HG02852 (cell line): ENCODE results near the gene MORF4L1.
"Not testable (repeated sequence)": the region's sequence is repeated elsewhere in the genome, so short reads cannot be mapped to it uniquely, and the experiment has no call there.

Source experiments
- ATAC-seq: cut with Tn5 transposase; IDR thresholded peaks from one replicate; pipeline ENCODE4 v1.9.1; 2021; ENCODE audit warnings: mild to moderate bottlenecking, moderate library complexity; ENCODE audit not compliant: unreplicated experiment

Gene MORF4L1

GRCh38 chr15:78898540-78898939 is 25.9 kb downstream of the MORF4L1 start:
- no peak for ATAC-seq

- ATAC-seq, result not testable (repeated sequence)
Measured at GRCh38 chr15:78900819-78901533, 28.3 kb downstream of the MORF4L1 start.

DNA sequence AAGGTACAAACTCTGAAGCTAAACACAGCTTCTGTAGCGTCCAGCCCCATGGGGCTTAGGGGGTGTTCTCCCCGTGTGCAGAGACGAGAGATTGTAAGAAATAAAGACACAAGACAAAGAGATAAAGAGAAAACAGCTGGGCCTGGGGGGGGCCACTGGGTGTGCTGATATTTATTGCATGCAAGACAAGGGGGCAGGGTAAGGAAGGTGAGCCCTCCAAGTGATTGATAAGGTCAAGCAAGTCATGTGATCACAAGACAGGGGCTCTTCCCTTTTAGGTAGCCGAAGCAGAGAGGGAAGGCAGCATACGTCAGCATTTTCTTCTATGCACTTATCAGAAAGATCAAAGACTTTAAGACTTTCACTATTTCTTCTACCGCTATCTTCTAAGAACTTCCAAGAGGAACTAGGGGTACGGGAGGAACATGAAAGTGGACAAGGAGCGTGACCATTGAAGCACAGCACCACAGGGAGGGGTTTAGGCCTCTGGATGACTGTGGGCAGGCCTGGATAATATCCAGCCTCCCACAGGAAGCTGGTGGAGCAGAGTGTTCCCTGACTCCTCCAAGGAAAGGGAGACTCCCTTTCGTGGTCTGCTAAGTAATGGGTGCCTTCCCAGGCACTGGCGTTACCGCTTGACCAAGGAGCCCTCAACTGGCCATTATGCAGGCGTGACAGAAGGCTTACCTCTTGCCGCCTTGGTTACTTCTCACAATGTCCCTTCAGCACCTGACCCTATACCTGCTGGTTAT is 29.8 kb downstream of the MORF4L1 start:
- not testable (repeated sequence) for ATAC-seq

DNA sequence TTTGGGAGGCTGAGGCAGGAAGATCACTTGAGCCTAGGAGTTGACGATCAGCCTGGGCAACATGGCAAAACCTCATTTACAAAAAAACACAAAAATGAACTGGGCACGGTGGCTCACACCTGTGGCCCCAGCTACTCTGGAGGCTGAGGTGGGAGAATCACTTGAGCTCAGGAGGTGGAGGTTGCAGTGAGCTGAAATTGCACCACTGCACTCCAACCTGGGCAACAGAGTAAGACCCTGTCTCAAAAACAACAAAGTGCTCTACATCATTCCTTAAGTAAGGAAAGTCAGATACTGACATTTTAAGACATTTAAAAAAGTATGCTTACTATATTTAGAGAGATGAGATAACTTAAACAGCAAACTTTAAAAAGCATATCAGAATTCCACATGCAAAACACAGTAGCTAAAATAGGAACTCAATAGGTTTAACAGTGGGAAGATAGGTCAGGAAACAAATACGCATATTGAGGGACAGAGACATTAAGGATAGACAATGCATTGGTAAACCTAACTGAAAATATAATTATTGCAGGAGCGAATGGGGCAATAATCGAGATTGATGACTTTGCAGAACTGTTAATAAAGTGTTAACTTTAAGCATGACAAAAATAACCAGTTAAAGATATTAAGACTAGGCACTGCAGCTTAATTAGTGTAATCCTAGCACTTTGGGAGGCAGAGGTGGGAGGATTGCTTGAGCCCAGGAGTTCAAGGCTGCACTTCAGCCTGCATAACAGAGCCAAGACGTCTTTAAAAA is 32.1 kb downstream of the MORF4L1 start:
- ATAC-seq, result no peak

- ATAC-seq, result no peak
Measured at GRCh38 chr15:78906316-78906620, 33.6 kb downstream of the MORF4L1 start.

DNA sequence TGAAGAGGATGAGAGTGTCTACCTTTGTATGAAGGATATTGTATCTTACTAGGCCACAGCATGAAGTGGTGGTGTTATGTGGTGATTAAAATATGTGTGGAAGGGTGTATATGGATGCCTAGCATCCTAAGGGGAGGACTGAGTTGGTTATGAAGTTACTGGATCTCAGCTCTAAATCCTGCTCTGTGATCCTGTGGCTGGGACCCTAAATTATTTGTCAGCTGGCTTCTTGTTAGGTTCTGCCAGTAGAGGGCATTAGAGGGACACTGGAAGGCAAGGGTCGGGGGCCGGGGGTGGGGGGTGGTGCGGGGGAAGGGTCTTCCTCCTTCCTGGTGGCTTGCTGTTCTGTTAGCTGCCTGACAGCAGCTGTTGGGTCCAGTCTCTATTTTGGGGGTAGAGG is 34.9 kb downstream of the MORF4L1 start:
- ATAC-seq, result no peak

DNA sequence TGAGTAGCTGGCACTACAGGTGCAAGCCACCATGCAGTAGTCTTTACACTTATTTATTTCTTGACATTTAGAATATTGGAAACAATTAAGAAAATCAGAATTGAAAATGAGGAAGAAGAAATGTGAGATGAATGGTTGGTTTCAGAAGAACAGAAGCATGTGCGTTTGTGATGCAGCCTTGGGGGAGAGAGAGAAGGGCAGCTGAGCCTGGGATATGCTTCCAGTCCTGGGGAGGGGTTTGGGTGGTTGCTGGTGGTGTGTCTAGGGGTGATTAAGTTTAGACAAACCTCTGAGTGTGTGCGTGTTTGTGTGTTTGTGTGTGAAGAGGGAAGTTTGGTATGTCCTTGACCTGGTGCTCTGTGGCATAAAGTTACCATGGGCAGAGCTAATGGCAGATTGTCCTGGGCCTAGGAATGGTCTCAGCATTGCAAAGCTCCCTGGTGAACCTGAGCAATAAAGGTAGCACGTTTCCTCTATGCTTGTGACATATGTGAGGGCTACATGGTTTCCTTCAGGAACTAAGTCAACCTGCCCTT is 36.5 kb downstream of the MORF4L1 start:
- no peak for ATAC-seq

DNA sequence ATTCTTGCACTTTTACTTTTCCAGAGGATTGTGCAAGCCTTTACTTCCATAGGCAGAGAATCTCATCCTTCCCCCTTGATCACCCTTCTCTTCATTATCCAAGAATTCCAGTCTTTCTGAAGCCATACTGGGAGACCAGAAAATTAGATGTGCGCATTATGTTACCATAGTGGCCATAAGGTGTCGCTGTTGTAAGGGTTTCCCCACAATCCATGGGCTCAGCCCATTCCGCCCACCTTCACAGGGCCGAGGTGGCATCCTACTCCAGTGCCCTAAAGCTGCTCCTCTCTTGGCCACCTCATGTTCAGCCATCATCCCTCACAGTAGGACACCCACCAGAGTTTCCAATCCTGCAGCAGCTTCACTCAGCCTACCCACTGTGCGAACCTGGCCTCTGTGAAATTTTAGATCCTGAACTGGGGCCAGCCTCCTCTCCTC is 37.1 kb downstream of the MORF4L1 start:
- ATAC-seq, result no peak

DNA sequence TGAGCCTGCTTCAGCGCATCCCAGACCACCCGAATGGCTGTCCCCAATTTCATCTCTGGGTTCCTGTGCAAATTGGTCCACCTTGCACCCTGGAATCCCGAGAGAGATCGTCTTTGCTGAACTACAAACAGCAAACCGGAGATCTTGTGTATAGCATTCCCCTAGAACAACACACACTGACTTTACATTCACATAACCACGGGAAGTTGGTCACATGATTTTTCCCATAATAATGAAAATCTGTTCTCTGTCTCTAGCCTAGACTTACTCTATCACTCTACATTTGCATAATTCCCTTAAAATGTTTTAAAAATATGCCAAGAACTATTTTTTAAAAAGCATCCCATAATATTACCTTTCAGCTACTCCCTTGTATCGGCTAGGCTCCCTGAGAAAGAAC is 37.6 kb downstream of the MORF4L1 start:
- ATAC-seq, result no peak

DNA sequence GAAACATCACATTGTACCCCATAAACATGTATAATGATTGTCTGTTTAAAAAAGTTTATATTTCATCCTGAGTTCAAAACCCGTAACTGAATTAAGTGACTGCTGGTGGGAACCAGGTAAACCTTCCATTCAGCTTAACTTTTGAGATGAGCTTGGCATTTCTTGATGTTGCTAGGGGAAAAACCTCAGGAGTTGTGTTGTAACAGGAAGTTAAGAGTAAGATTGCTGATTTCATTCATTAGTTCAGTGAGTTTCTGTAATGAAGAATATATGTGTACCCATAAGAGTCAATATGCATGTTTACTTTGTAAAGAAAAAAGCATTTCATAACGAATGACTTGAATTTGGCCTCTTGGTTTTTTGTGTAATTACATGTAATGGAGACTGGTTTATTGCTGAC is 39.6 kb downstream of the MORF4L1 start:
- ATAC-seq, result no peak

GRCh38 chr15:78913012-78913411 is 40.3 kb downstream of the MORF4L1 start:
- ATAC-seq, result no peak

GRCh38 chr15:78914027-78914764 is 41.5 kb downstream of the MORF4L1 start:
- no peak for ATAC-seq

DNA sequence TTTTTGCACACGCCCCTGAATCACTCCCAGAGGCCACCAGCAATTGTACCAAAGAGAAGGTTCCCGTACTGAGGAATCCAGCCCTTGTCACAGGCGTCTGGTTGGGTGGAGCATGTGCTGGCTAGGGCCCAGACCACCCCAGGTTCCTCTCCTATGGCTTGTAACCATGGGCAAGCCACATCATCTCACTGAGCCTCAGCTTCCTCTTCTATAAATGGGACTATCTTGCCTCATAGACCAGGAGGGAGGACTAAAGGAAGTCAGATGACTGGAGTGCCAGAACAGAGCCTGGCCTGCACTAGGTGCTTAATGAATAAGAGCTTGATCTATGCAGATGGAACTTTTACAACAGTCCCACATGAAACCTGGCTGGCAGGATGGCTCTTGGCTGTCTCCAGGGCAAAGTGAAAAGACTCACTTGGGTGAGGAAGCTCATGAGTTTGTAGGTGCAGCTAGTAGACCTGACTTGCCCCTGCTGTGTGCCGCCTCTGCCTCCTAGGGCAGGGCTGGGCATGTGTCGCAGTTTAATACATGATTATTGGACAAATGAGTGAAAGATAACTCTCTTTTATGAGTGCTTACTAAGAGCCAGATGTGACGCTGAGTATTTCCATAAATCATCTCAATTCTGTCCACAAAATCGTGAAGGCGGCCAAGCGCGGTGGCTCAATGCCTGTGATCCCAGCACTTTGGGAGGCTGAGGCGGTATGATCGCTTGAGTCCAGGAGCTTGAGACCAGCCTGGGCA is 42.8 kb downstream of the MORF4L1 start:
- ATAC-seq, result no peak

DNA sequence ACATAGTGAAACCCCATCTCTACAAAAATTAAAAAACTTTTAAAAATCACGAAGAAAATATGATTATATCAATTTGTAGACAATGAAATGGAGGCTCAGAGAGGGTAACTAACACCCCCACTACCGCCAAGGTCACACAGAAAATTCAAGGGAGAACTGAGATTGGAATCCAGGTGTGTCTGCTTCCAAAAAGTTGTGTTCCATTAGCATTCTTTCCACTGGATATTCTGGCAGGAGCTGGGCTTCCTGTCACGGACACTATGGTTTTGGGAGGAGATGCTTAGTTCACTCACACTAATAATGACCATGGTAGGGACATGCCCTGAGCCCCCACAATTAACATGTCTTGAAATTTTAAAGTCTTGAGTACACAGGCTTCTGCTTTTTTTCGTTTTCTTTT is 43.4 kb downstream of the MORF4L1 start:
- no peak for ATAC-seq

GRCh38 chr15:78917888-78918287 is 45.2 kb downstream of the MORF4L1 start:
- no peak for ATAC-seq

DNA sequence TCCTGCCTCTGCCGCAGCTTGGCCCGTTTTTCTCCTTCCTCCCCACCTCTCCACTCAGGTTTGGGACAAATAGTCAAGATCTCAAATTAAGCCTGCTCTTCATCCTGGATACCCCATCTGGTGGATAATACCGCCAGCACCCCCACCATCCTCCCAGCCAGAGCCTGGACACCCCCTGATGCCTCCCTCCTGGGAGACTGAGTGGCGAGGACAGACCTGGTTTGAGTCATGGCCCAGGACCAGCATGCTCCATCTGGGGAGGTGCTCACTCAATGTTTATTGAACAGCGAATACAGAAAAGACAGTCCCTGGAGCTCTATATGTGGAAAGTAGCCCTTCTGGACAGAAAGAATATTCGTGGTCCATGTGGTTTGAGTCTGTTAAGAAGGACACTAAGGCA is 48.8 kb downstream of the MORF4L1 start:
- no peak for ATAC-seq

DNA sequence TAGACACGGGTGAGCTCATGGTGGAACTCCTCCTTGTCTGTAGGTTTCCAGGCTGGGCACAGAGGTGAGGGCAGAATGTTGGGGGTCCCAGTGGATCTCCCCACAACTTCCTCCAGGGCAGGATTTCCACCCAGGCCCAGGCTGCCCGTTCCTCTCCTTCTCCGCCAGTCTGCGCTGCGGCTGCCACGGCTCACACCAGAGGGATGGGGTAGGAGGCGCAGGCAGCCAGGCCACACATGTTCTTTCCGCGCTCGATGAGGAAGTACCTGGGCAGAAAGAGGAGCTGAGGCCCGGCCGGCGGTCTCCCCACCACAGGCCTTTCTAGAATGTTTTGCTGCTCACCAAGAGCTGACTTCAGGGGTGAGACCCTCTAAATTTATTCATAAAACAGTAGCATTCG is 49.2 kb downstream of the MORF4L1 start:
- ATAC-seq, result no peak

DNA sequence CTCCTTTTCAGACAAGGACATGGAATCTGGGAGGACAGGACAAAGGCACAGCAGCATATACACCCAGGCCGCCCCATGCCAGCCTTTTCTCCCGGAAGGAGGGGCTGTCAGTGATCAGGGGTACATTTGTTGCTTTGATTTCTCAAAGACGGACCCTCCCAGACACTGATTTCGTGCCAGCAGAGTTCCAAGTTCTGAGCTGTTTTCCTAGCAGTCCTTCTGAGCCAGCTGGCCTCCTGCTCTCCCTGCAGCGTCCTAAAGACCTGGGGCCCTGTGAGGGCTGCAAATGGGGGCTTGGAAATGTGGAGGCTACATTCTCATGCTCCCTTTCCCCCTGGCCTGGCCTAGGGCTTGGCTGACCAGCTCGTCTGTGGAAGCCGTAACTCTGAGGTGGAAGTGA is 49.8 kb downstream of the MORF4L1 start:
- ATAC-seq, result no peak

DNA sequence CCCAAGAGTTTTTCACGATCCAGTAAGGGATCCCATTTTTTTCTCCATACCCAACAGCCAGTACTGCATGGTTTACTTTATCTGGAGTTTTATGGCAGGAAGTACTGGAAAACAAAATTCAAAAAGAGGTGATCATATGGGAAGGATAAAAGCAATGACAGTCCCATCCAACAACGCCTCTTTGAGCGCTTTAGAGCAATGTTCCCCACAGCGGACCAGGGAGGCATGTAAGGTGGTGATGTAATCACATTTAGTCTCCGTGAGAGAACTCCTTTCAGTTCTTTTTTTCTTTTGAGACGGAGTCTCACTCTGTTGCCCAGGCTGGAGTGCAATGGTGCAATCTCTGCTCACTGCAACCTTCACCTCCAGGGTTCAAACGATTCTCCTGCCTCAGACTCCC is 50.3 kb downstream of the MORF4L1 start:
- ATAC-seq, result no peak
